GM19372 (cell line): ENCODE data around the gene HBA1.
"Not testable (repeated sequence)": the region's sequence is repeated elsewhere in the genome, so short reads cannot be mapped to it uniquely, and the experiment has no call there.

ENCODE experiments used
- ATAC-seq: cut with Tn5 transposase; IDR thresholded peaks from one replicate; pipeline ENCODE4 v1.9.1; 2021; ENCODE audit warnings: mild to moderate bottlenecking, low read depth, moderate library complexity; ENCODE audit not compliant: unreplicated experiment

Gene HBA1

DNA sequence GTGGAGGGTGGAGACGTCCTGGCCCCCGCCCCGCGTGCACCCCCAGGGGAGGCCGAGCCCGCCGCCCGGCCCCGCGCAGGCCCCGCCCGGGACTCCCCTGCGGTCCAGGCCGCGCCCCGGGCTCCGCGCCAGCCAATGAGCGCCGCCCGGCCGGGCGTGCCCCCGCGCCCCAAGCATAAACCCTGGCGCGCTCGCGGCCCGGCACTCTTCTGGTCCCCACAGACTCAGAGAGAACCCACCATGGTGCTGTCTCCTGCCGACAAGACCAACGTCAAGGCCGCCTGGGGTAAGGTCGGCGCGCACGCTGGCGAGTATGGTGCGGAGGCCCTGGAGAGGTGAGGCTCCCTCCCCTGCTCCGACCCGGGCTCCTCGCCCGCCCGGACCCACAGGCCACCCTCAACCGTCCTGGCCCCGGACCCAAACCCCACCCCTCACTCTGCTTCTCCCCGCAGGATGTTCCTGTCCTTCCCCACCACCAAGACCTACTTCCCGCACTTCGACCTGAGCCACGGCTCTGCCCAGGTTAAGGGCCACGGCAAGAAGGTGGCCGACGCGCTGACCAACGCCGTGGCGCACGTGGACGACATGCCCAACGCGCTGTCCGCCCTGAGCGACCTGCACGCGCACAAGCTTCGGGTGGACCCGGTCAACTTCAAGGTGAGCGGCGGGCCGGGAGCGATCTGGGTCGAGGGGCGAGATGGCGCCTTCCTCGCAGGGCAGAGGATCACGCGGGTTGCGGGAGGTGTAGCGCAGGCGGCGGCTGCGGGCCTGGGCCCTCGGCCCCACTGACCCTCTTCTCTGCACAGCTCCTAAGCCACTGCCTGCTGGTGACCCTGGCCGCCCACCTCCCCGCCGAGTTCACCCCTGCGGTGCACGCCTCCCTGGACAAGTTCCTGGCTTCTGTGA lies at the start of gene HBA1:
Gene HBA1 (plus strand): TSS at position 204 of the 906 bp plus-strand sequence. CDS start 37 bp downstream, at position 241.
- not testable (repeated sequence) for ATAC-seq

DNA sequence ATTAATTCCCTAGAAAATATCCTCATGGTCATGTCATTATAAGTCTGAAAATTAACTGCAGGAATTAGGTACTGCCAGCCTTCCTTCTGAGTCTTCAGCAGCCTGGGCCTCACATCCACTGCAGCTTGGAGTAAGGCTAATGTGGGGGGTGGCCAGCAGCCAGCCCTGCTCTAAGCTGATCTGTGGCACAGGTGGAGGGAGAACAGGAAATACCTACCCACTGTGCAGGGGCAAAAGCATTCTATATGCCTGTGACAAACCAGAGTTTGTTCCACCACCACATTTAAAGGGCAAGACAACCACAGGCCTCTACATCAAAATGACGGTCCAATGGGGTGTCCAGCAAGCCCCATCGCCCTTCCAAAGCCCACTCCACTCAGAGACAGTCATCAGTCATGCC lies 47.4 kb upstream of the HBA1 start:
- no peak for ATAC-seq

GRCh38 chr16:130533-131173 lies 45.8 kb upstream of the HBA1 start:
- no peak for ATAC-seq

GRCh38 chr16:132120-132519 lies 44.4 kb upstream of the HBA1 start:
- ATAC-seq = no peak

GRCh38 chr16:133716-134115 lies 42.8 kb upstream of the HBA1 start:
- no peak for ATAC-seq

GRCh38 chr16:138049-138417 lies 38.4 kb upstream of the HBA1 start:
- no peak for ATAC-seq

GRCh38 chr16:140175-140857 lies 36.2 kb upstream of the HBA1 start:
- ATAC-seq = no peak

DNA sequence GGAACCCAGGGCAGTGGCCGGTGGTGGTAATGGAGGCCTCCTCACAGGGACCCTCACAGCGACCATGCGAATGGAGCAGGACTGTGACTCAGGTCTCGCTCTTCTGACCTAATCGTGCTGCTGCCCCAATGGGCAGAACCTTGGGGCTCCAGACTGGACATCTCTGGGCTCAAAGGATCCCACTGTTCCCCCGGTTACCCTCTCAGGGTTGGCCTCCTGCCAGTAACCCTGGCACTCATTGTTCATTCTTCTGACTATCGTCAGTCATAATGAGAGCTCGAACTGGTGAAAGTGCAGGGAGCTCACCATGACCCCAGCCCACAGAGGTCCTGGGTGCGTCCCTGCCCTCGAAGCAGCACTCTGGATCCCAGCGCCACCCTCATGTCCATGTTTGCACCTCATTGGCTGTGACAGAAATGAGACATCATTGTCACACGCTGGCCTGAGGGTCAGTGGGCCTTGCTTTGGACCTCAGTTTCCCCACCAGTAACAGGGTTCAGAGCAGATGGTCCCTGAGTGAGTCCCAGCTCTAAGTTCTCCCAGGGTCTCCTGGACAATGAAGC lies 34.0 kb upstream of the HBA1 start:
- ATAC-seq = no peak

DNA sequence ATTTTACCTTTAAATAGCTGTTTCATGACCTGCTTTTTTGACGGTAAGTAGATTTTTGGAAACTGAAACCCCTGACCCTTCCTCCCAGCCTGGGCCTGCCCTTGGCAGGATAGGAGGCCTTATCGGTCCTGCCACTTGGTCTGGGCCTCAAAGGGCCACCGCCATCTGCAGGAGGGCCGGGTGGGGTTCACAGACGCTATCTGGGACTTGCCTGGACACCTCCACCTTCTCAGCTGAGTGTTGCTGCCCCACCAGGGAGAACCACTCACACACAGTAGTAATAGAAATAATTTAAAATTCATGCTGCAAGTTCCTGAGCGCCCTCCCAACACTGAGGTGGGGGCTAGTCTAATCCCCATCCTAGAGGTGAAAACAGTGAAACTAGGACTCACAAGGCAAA lies 33.4 kb upstream of the HBA1 start:
- no peak for ATAC-seq

DNA sequence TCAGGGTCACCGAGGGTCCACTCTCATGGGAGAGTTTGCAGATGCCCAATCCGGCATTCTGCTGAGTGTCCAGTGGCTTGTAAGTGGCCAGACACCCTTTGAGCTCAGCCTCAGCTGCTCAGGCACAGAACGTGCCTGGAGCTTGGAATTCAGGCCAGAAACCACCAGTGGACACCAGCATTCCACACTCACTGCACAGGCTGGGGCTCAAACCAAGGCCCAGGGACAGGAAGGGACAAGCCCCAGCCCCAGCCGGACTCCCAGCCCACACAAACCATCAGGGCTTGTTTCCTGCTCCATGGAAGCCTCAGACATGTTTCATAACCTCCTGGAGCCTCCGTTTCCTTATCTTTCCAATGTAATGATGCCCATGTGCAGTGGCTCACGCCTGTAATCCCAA lies 33.0 kb upstream of the HBA1 start:
- no peak for ATAC-seq

DNA sequence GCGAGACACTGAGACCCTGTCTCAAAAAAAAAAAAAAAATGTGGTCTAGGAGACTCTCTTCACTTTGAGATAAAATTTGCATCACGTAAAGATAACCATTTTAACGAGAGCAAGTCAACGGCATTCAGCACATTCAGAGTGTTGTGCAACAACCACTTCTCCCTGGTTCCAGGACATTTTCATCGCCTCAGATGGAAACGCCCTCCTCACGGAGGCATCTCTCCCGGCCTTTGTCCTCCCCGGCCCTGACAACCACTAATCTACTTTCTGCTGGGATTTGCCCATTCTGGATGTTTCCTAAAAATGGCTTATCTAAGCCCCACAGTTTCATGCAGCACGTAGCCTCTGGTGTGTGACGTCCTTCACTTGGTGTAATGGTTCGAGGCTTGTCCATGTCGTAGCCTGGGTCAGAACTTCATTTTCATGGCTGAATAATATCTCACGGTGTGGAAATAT lies 31.7 kb upstream of the HBA1 start:
- ATAC-seq = no peak

GRCh38 chr16:146646-147045 lies 29.8 kb upstream of the HBA1 start:
- no peak for ATAC-seq

DNA sequence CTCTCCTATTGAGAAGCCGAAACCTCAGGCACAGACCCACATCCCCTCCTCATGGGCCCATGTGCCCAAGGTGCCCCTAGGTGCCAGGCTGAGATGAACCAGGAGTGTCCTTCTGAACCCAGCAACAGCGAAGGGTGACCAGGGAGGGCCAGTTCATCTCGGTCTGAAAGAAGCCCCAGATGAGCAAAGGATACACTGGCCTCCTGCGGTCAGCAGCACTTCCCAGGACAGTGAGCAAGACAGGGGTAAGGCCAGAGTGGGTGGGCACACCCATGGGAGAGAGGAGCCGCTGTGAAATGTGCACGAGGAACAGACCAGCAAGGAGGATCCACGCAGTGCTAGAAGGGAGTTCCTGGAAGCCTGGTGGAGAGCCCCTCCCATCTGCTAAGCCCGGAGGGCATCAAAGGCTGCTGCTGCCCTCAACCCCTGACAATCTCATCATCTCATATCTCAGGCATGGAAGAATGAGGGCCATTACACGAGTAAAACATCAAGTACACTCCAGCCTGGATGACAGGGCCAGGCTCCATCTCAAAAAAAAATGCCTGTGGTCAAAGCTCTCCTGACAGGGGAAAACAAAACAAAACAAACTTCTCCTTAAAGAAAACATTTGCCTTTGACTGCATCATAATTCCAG lies 27.3 kb upstream of the HBA1 start:
- ATAC-seq = no peak

GRCh38 chr16:152141-153128 lies 24.0 kb upstream of the HBA1 start, which contains the start of gene HBZ:
Gene HBZ (plus strand): TSS chr16:152644. CDS start chr16:152910, 266 bp downstream.
- ATAC-seq = no peak

DNA sequence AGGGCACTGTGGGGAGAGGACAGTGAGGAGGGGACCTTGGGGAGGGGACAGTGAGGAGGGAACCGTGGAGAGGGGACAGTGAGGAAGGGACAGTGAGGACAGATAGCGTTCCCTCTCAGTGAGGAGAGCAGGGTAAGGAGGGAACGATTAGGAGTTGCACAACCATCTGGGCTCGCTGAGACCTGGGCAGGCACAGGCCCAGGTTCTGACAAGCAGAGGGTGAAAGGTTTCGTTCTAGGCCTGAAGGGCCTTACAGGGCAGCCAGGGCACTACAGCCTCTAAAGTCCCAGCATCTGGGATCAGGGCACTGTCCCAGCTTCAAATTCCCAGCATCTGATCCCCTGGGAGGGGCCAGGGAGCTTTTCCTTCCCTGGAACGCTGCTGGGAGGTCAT lies 23.4 kb upstream of the HBA1 start:
- not testable (repeated sequence) for ATAC-seq

GRCh38 chr16:153550-154216 lies 22.8 kb upstream of the HBA1 start:
- not testable (repeated sequence) for ATAC-seq

- ATAC-seq = no peak
Measured at GRCh38 chr16:154217-155030, 22.1 kb upstream of the HBA1 start.

DNA sequence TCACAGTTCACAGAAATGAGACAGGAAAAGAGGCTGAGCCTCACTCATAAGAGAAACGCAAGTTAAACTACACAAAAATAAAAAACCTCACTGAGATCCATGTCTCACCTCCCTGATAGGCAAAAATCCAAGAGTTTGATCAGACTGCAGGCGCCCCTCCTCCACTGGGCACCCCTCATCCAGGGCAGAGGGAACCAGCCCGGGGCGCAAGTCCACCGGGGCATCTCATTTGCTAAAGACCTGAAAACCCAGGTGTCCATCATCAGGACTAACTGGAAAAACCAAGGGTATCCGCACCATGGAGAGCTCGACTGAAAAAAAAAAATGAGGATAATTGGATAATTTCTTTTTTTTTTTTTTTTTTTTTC lies 21.5 kb upstream of the HBA1 start:
- no peak for ATAC-seq
